GM18519 (cell line): Measurements from ENCODE around the gene ZNF302.
"Not testable (repeated sequence)": the region's sequence is repeated elsewhere in the genome, so short reads cannot be mapped to it uniquely, and the experiment has no call there.

ENCODE experiments used
- ATAC-seq: cut with Tn5 transposase; IDR thresholded peaks from one replicate; pipeline ENCODE4 v1.9.1; 2021; ENCODE audit warnings: mild to moderate bottlenecking, moderate library complexity; ENCODE audit not compliant: unreplicated experiment, low FRiP score

Gene ZNF302

GRCh38 chr19:34677386-34678084 lies at the start of gene ZNF302:
Gene ZNF302, plus strand, starts transcription at chr19:34677678. Its CDS starts 1,127 bp downstream, at chr19:34678805.
- peak; percentile 75 for ATAC-seq

- ATAC-seq: no peak
These were observed 43.7 kb upstream of the ZNF302 start for GRCh38 chr19:34633802-34634201.

GRCh38 chr19:34639491-34640085 lies 37.9 kb upstream of the ZNF302 start:
- no peak for ATAC-seq

- no peak for ATAC-seq
These were observed 35.2 kb upstream of the ZNF302 start for GRCh38 chr19:34642241-34642640.

GRCh38 chr19:34644991-34645461 lies 32.5 kb upstream of the ZNF302 start:
- ATAC-seq: no peak

GRCh38 chr19:34645551-34645950 lies 31.9 kb upstream of the ZNF302 start:
- no peak for ATAC-seq

- no peak for ATAC-seq
These were observed 27.5 kb upstream of the ZNF302 start for GRCh38 chr19:34649886-34650543.

GRCh38 chr19:34651747-34652146 lies 25.7 kb upstream of the ZNF302 start:
- no peak for ATAC-seq

- ATAC-seq: no peak
These were observed 22.7 kb upstream of the ZNF302 start for GRCh38 chr19:34654796-34655195.

- ATAC-seq: no peak
These were observed 21.8 kb upstream of the ZNF302 start for GRCh38 chr19:34655651-34656050.

GRCh38 chr19:34661357-34661756 lies 16.1 kb upstream of the ZNF302 start:
- no peak for ATAC-seq

- ATAC-seq: no peak
These were observed 14.6 kb upstream of the ZNF302 start for GRCh38 chr19:34662919-34663318.

- ATAC-seq: no peak
These were observed 13.3 kb upstream of the ZNF302 start for GRCh38 chr19:34664168-34664567.

- ATAC-seq: no peak
These were observed 12.6 kb upstream of the ZNF302 start for GRCh38 chr19:34664870-34665269.

- ATAC-seq: not testable (repeated sequence)
These were observed 12.2 kb upstream of the ZNF302 start for GRCh38 chr19:34665275-34665674.

- ATAC-seq: no peak
These were observed 11.1 kb upstream of the ZNF302 start for GRCh38 chr19:34666200-34666957.

GRCh38 chr19:34666958-34667265 lies 10.6 kb upstream of the ZNF302 start:
- no peak for ATAC-seq

- ATAC-seq: no peak
These were observed 10.0 kb upstream of the ZNF302 start for GRCh38 chr19:34667349-34668076.

- not testable (repeated sequence) for ATAC-seq
These were observed 9.3 kb upstream of the ZNF302 start for GRCh38 chr19:34668077-34668689.

GRCh38 chr19:34668690-34669089 lies 8.8 kb upstream of the ZNF302 start:
- not testable (repeated sequence) for ATAC-seq
